ENCODE measurements around the gene CMKLR1.

GRCh38 chr12:108381787-108382436 is 42.8 kb upstream of the CMKLR1 start:
- TF ChIP-seq EZH2 (IDR thresholded peaks at IDR 0.05; ENCODE audit: borderline replicate concordance, insufficient read depth, low read depth, low read length, poor library complexity, severe bottlenecking) (no peak), CTCF (IDR thresholded peaks at IDR 0.05) (no peak)

Data from B cell (primary cell).